GM19468 (cell line): ENCODE measurements around the gene C4orf50.
"Not testable (repeated sequence)": the region's sequence is repeated elsewhere in the genome, so short reads cannot be mapped to it uniquely, and the experiment has no call there.

Experiments used
- ATAC-seq: cut with Tn5 transposase; IDR thresholded peaks from one replicate; pipeline ENCODE4 v1.9.1; 2021; ENCODE audit warnings: mild to moderate bottlenecking, moderate library complexity, moderate number of reproducible peaks; ENCODE audit not compliant: unreplicated experiment; ENCODE audit errors: extremely low read depth

Gene C4orf50

GRCh38 chr4:5954056-5954760 lies 64.0 kb downstream of the C4orf50 start:
- no peak for ATAC-seq

DNA sequence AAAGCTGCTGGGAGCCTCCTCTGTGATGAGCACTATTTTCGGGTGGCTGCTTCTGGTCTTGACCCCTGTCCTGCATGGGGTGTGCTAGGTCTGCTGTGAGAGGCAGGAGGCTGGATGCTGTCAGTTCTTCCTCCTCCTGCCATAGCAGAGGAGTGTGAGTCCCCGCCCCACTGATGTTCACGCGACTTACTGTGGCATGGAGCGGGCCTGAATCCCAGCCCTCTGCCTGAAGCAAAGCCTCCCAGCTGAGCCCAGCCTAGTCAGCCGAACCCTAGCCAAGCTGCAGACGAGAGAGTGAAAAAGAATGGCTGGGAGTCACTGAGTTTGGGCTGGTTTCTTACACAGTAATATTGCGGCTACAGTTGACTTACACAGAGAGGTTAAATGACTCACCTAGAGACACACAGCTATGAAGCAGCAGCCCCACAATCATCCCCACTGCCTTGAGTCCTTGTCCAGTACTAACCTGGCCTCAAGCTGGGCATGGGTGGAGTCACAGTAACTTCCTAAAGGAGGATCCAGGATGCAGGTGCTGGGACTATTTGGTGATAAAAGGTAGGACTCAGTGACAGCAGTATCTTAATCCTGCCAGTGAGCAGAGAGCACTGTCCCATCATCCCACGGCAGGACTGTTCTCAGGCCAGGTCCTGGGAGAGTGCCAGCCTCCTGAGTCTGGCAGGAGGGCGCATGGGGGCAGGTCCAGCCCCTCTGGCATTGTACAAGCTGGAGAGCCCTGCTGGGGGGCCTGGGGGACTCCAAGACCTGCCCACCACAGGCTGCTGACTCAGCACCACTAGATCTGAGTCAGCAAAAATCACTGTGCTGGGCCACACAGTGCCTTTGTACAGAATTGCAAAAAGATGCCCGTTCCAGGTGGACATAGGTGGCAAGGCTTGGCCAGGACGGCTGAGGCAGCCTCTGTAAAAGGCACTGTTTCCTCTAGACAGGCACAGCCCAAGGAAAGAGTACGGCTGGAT lies 65.0 kb downstream of the C4orf50 start:
- no peak for ATAC-seq

DNA sequence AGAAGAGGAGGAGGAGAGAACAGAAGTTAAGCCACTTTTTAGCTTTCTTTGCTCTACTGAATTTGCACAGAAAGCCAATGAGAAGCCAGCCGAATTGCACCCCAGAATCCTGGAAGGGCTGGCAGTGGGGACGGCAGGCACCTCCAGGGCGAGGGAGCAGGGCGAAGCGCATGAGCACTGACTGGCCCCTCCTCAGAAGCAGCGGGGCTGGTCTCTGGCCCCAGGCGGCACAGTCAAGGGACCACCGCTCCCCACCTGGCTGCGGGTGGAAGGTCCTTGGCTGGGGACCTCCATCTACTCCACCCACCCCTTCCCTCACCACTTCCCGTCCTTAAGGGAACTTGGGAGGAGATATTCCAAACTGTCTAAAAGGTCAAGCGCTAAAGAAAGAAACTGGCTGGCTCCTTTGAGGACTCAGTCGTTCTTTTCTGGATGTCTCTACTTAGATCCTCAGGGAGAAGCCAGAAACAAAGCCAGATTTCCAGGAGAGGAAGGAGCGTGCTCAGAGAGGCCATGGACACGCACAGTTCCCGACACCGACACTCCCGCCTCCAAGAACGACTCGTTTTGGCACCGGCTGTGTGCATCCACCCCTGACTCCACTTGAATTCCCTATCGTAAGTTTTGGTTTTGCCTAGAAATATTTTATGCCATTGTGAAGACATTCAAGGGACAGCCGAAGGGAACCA lies 65.8 kb downstream of the C4orf50 start:
- ATAC-seq = no peak

- ATAC-seq = not testable (repeated sequence)
Measured at GRCh38 chr4:5946653-5947052, 71.6 kb downstream of the C4orf50 start.

DNA sequence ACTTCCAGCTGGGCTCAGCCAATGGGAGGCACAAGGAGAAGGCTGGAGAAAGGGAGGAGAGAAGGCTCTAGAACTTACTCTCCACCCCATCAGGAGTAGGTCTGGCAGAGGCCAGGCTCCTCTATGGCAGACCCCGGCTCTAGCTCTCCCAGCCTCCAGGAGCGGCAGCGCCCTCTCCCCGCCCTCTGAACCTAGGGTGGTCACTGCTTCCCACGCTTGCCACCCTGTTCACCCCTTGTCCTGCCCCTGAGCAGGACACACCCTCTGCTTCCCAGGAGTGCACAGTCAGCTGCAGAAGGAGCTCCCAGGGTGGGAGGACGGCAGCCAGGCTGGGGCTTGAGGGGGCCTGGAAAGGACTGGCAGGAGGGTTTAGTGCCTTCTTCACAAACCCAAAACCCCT lies 72.3 kb downstream of the C4orf50 start:
- no peak for ATAC-seq

GRCh38 chr4:5945171-5945570 lies 73.1 kb downstream of the C4orf50 start:
- no peak for ATAC-seq

DNA sequence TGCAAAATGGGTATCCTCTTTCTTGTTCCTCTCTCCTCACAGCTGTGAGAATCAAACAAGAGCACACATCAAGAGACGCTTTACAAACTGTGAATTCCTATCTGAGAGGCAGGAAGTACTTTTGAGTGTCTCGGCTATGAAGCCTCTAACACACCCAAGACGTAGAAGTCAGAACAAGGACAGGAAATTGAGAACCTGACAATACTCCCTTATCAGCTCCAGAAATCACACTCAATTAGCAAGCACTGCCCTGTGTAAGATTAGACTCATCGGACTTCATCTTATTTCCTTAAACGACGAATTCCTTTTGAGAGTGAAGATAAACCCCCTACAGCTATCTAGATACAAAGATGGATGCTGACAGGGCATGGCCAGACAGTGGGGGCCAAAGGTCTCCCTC lies 74.7 kb downstream of the C4orf50 start:
- no peak for ATAC-seq

GRCh38 chr4:5942947-5943346 lies 75.3 kb downstream of the C4orf50 start:
- no peak for ATAC-seq

DNA sequence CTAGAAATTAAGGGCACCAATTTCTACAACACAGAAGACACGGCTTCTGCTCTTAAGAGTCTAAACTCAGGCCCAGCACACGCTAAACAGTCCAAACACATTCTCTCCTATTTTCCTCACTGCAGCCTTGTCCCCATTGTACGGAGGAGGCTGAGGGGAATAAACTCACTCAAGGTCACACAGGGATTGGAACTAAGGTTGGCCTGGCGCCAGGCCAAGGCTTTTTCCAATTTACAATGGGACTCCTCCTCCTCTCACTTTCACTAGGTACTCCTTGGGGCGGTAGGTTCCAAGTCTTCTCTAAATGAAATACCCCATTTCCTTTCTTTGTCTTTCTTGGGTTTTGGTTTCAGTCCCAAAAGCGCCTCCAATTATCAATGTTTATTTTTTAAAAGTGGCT lies 76.6 kb downstream of the C4orf50 start:
- no peak for ATAC-seq

DNA sequence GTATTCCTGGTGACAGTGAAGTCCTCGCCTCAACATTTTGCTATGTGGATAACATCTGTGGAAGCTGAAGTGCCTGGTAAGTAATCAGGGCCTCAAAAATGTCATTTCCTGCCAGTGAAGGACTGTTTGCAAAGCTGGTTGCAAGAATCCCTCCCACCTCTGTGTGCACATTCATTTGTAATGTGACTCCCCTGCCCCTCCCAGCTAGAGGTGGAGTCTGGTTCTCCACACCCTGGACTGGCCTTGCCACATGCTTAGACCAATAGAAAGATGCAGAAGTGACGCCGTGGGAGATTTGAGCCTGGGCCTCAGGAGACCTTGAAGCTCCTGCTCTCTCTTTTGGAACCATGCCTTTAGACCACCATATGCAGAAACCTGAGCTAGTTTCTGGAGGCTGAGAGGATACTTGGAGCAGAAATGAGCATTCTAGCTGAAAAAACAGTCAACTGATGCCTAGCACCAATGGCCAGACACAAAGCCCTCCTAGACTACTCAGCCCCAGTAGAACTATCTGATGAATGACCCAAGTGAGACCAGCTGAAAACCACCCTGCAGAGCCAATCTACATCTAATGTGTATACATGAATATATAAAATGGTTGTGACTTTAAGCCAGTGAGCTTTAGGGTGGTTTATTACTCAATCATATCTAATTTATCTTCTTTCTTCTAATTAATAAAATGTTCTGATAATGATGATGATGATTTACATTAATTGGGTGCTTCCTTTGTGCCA lies 77.6 kb downstream of the C4orf50 start:
- no peak for ATAC-seq

- no peak for ATAC-seq
Measured at GRCh38 chr4:5933996-5934831, 84.0 kb downstream of the C4orf50 start.

- ATAC-seq = no peak
Measured at GRCh38 chr4:5933116-5933515, 85.1 kb downstream of the C4orf50 start.

DNA sequence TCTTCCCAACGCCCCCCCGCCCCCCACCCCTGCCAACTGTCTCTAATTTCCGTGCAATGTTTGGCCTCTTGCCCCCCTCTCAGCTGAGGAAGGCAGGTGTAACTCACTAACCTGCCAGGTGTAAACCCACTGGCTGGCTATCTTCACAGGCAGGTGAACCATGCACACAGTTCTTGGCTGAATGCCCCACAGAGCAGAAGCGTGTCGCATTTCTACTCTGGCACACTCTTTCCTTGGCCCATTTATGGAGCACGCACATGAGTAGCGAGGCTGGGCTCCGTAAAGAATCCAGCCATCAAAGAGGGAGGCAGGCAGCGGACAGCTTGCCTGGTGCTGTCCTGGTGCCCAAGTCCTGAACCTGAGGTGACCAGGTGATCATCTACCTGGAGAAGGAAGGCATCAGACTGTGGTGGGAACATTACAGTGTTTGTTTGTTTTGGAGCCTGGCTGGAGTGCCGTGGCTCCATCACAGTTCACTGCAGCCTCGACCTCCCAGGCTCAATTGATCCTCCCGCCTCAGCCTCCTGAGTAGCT lies 86.1 kb downstream of the C4orf50 start:
- ATAC-seq = no peak

GRCh38 chr4:5931526-5931925 lies 86.7 kb downstream of the C4orf50 start:
- no peak for ATAC-seq

GRCh38 chr4:5930876-5931275 lies 87.4 kb downstream of the C4orf50 start:
- no peak for ATAC-seq

DNA sequence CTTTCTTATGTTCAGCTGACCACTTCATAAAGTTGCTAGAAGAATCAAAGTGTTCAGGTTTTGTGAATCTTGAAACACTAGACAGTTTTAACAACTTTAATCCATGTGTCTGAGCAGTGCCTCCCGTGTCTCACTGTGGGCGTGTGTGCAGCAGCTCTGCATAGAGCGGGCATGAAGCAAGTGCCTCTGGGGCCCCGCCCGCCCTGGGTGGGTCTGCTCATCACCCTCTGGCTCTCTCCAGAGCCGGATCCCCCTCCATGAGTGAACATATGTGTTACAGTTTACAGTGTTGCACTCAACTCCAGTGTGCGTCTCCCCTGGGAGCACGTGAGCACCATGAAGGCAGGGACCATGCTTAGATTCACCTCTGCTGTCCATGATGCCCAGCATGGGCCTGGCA lies 87.8 kb downstream of the C4orf50 start:
- ATAC-seq = no peak

DNA sequence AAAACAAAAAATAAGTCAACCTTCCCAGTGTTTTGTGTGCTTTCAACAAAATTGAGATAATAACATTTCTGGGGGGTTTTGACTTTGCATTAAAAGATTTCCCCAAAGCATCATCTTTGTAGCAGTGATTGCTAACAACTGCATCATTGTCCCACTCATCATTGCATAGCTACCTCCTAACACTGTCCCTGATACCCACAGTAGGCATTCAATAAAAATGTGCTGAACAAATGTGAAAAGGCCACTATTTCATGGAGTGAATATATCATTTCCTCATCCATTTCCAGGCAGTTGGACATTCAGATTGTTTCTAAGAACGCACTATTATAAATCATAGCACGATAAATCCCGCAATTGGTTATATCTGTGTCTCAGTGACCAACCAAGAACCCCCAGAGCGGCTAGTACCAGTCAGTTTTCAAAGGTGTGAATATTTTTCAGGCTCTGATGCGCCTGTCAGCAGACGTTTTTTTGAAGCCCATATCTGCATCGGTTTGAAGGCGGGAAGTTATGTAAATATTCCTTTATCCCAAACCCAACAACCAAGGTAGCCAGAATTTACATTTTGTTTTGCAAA lies 89.3 kb downstream of the C4orf50 start:
- ATAC-seq = no peak

DNA sequence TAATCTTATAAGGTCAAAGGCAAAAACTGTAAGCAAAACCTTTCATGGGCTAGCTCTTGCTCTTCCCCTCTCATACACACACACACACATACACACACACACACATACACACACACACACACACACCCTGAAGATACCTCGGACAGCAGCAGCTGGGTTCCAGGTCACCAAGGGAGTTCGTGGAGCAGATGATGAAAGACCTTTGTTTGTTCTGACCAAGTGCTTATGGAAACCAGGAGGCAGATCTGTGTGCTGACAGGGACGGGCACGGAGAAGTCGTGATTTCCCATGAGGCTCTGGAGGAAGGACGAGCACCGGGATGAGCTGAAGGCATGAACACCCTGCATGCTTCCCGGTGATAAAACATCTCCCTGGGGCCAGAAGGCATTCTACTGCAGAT lies 90.0 kb downstream of the C4orf50 start:
- ATAC-seq = no peak

- ATAC-seq = no peak
Measured at GRCh38 chr4:5927747-5928146, 90.5 kb downstream of the C4orf50 start.
